GM10248 (cell line): ENCODE results near the gene HIPK4.

Experiments
- CTCF ChIA-PET: fragments of 300-600 bp; sonication (Branson Sonifier 250); formaldehyde crosslinking; extraction: SDS; loops from one replicate; lab custom pipeline; 2021; ENCODE audit warnings: antibody characterized with exemption; lab: Yijun Ruan, JAX
- POLR2A ChIA-PET: fragments of 350-650 bp; sonication (Branson Sonifier 250); formaldehyde crosslinking; extraction: SDS; loops from one replicate; lab custom pipeline; 2020; ENCODE audit warnings: antibody characterized with exemption; lab: Yijun Ruan, JAX
- DNase-seq: peaks from one replicate; pipeline ENCODE4 v3.0.0; 2012; ENCODE audit errors: extremely low spot score
- TF ChIP-seq, protein P1 (sequence below): IDR thresholded peaks from 2 replicates; pipeline ENCODE4 v1.5.1; 2012; ENCODE audit warnings: mild to moderate bottlenecking, low read depth; ENCODE audit errors: extremely low read depth, missing control alignments, control extremely low read depth

HIPK4 gene

DNA sequence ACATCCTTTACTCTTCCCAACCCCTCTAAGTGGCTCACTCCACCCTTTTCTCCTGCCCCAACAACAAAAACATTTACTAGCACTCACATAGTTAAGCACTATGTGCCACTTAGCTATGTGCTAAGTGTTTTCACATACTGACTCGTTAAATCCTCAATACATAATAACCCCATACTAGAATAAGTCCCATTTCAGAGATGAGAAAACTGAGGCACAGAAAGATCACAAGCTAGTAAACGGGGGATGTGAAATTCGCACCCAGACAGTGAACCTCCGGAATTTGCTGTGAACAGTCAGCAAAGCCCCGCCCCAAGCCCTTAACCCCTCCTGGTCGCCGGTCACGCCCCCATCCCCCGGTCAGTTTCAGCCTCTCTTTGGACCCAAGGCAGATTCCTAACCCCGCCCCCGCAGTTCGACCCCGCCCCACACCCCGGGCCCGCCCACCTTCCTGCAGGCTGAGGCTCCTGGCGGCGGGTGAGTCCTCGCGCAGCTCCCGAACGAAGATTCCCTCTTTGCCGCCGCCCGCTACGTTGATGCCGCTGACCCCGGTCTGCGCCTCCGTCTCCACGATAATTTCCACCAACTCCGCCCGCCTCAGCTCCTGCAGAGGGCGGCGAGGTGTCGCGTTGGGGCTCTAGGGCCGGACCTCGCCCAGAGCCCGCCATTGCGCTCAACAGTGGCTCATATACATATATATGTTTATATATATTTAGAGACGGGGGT, 13.4 kb upstream of the HIPK4 start:
- ChIA-PET CTCF (interaction anchor here (0.9 to 2.7 kb wide), 8 partner anchors 11 to 232 kb away, joined by 3 to 13 read pairs (median 6); partner anchors contain the start of genes PRX and SERTAD1), POLR2A (interaction anchor here (0.7 to 2.0 kb wide), 4 partner anchors 9 to 23 kb away, joined by 3 to 6 read pairs (median 4); partner anchors contain the start of gene SERTAD1)
- TF ChIP-seq, protein P1, sequence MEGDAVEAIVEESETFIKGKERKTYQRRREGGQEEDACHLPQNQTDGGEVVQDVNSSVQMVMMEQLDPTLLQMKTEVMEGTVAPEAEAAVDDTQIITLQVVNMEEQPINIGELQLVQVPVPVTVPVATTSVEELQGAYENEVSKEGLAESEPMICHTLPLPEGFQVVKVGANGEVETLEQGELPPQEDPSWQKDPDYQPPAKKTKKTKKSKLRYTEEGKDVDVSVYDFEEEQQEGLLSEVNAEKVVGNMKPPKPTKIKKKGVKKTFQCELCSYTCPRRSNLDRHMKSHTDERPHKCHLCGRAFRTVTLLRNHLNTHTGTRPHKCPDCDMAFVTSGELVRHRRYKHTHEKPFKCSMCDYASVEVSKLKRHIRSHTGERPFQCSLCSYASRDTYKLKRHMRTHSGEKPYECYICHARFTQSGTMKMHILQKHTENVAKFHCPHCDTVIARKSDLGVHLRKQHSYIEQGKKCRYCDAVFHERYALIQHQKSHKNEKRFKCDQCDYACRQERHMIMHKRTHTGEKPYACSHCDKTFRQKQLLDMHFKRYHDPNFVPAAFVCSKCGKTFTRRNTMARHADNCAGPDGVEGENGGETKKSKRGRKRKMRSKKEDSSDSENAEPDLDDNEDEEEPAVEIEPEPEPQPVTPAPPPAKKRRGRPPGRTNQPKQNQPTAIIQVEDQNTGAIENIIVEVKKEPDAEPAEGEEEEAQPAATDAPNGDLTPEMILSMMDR = no peak
- peak; percentile 98 for DNase-seq

DNA sequence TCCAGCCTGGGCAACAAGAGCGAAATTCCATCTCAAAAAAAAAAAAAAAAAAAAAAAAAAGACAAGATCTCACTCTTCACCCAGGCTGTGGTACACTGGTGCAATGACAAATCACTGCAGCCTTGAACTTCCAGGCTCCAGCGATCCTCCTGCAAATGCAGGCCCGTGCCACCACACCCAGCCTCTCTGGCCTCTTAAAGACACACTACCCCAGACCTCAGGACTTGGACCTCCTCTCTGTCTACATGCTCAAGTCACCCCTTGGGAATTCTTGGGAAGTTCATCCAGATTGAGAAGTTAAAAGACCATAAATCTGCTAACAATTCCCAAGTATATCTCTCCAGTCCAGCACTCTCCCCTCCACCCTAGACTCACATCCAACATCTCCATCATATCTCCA, 10.6 kb upstream of the HIPK4 start:
- no peak for DNase-seq
- CTCF ChIA-PET = interaction anchor here (1.5 kb wide), 1 partner anchor 24 kb away, joined by 4 read pairs; no protein-coding TSS in a partner anchor
- TF ChIP-seq, protein P1 = no peak
- POLR2A ChIA-PET = no interaction called here

DNA sequence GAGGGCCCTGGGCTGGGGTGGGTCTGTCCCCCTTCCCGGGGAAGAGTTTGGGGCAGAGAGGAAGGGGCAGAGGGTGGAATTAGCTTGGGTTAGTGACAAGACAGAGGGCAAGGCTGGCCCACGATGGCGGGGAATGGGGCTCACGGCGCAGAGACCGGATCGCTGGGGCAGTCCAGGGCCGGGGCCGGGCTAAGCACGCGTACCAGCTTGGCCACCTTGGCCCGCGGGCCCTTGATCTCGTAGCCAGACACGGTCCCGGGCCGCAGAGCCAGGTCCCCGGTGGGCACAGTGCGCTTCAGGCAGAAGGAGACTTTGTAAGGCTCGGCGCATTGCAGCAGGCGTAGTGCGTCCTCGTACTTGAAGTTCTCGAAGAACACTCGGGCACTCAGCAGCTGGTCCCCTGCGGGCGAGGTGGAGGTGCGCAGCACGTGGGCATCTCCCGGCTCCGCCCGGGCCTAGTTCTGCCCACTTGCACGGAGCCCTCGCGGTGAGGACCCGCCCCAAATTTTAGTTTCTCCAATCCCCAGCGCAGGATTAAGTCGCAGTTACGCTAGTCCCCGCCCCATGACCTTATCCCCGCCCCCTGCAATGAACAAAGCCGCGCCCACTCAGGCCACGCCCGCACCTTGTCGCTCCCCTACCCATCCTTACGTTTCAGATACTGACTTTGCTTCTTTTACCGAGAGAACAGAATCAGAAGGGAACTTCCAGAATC, 8.6 kb upstream of the HIPK4 start:
- ChIA-PET POLR2A (no interaction called here), CTCF (interaction anchor here (1.0 to 1.1 kb wide), 2 partner anchors 10 to 93 kb away, joined by 3 read pairs; no protein-coding TSS in a partner anchor)
- TF ChIP-seq, protein P1 = no peak
- peak; percentile 50 for DNase-seq

DNA sequence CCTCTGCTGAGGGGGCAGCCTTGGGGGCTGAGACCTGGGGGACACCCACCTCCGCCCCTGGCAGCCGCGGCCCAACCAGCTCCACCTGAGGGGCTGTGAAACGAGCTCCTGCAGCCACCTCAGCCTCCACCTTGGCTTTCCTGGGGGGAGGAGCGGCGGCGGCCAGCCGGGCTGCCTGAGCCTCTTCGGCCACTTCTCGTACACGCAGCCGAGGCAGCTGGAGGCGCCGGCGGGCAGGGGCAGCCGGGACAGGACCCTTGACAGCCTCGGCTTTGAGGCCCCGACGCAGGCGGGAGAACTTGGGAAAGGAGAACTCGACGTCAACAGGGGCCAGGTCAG, 7.6 kb upstream of the HIPK4 start:
- TF ChIP-seq, protein P1 = no peak
- no peak for DNase-seq
- ChIA-PET POLR2A (no interaction called here), CTCF (no interaction called here)

DNA sequence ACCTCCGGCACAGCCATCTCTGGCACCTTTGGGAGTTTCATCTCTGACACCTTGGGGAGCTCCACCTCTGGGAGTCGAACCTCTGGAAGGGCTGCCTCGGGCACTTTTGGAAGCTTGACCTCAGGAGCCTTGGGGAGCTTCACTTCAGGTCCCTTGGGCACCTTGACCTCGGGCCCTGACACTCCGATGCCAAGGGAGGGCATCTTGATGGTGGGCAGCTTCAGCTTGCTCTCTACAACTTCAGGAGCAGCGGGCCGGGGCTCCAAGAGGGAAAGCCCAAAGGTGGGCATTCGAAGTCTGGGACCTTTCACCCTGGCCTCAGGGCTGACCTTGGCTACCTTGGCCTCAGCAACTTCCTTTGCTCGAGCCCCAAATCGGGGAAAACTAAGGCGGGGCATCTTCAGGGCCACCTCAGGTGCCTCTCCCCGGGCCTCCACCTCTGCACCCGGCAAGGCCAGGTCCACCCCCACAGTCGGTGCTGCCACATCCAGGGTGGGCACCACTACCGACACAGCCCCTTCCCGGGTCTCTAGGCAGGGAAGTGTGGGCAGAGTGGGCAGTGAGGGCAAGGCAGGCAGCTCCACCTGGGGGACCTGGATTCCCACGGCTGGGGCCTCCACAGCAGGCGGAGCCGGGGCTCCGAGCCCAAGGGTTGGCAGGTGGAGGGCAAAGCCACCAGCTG, 7.0 kb upstream of the HIPK4 start:
- TF ChIP-seq, protein P1 = no peak
- CTCF ChIA-PET = interaction anchor here (1.3 to 1.7 kb wide), 2 partner anchors 48 to 68 kb away, joined by 3 to 4 read pairs; partner anchors contain the start of gene BLVRB
- DNase-seq = no peak
- POLR2A ChIA-PET = interaction anchor here (0.8 kb wide), 1 partner anchor 9 kb away, joined by 3 read pairs; no protein-coding TSS in a partner anchor

DNA sequence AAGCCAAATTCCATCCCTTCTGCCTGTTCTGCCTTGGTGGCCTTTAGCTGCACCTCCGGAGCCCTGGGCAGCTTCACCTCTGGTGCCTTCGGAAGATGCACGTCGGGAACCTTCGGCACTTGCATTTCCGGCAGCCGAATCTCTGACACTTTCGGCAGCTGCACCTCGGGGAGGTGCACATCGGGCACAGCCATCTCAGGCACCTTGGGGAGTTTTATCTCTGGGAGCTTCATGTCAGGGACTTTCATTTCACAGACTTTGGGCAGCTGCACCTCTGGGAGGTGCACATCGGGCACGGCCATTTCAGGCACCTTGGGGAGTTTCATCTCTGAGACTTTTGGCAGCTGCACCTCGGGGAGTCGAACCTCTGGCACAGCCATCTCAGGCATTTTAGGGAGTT, 6.0 kb upstream of the HIPK4 start:
- ChIA-PET CTCF (interaction anchor here (1.3 to 1.7 kb wide), 2 partner anchors 47 to 69 kb away, joined by 3 to 4 read pairs; partner anchors contain the start of gene BLVRB), POLR2A (interaction anchor here (0.8 kb wide), 1 partner anchor 8 kb away, joined by 3 read pairs; no protein-coding TSS in a partner anchor)
- TF ChIP-seq, protein P1 = no peak
- no peak for DNase-seq
